HepG2 (cell line): ENCODE measurements around the gene MPV17L2. TPM values are rescaled to one million over a fixed set of nuclear protein-coding genes. Genes with fewer than 3 reads are reported as not detected.
A peak's percentile ranks its signal among the peaks of the same experiment; 100 is the strongest.

ENCODE experiments used
- ATAC-seq: fragments of 200-7000 bp; cut with Tn5 transposase; 3 replicates; pipeline ENCODE4 v1.9.1; 2020; ENCODE audit warnings: mild to moderate bottlenecking, moderate library complexity
- BruUV-seq: library from RNA; stranded (reverse); fragments of 400-500 nt; replicated peaks from 2 replicates; lab custom pipeline; 2021; lab: Mats Ljungman, UMichigan
- CTCF ChIA-PET: fragments of 300-600 bp; formaldehyde crosslinking; extraction: SDS; loops from one replicate; lab custom pipeline; 2021; ENCODE audit warnings: low total read pairs, inconsistent platforms, low intra/inter-chr PET ratio; lab: Yijun Ruan, JAX
- POLR2A ChIA-PET: fragments of 350-600 bp; sonication (Branson Sonifier 250); formaldehyde crosslinking; loops from one replicate; lab custom pipeline; 2020; ENCODE audit warnings: antibody characterized with exemption, inconsistent platforms; lab: Yijun Ruan, JAX
- DNase-seq: peaks from one replicate; pipeline ENCODE4 v3.0.0-alpha.2; 2015; ENCODE audit warnings: low spot score
- FAIRE-seq: peaks from 3 replicates; lab custom pipeline; 2011; peaks lifted over from hg19 to GRCh38; lab: Jason Lieb, UNC
- H2AFZ ChIP-seq: one replicate; pipeline ENCODE4 v1.6.1; 2011; ENCODE audit warnings: low read length, inconsistent platforms
- H3K27ac ChIP-seq: fragments of 300-600 bp; 3 replicates; pipeline ENCODE4 v1.8.0; 2011; ENCODE audit warnings: mixed run types, mild to moderate bottlenecking, mixed read lengths, low read length, inconsistent platforms; ENCODE audit not compliant: insufficient read depth; ENCODE audit errors: extremely low read length
- H3K27me3 ChIP-seq, 2 experiments: fragments of 200-600 bp in 1 of 2; 2 replicates in 1 of 2; 3 replicates in 1 of 2; pipeline versions ENCODE4 v1.6.0 to v1.8.0; 2011; ENCODE audit warnings: low read length in 2 of 2, mild to moderate bottlenecking in 2 of 2, moderate library complexity in 2 of 2, inconsistent platforms in 1 of 2; ENCODE audit not compliant: insufficient read depth in 2 of 2, control insufficient read depth in 1 of 2
- H3K36me3 ChIP-seq, 2 experiments: fragments of 200-600 bp in 1 of 2; replicated peaks in 1 of 2; 2 replicates in 1 of 2; 3 replicates in 1 of 2; pipeline versions ENCODE4 v1.5.1 to v1.8.0; 2011; ENCODE audit warnings: low read length in 2 of 2, inconsistent platforms in 1 of 2; ENCODE audit not compliant: insufficient read depth in 2 of 2, control insufficient read depth in 1 of 2
- H3K4me1 ChIP-seq: 2 replicates; pipeline ENCODE4 v1.5.1; 2012; ENCODE audit warnings: low read length, inconsistent platforms; ENCODE audit not compliant: insufficient read depth
- H3K4me2 ChIP-seq: 2 replicates; pipeline ENCODE4 v1.6.0; 2011; ENCODE audit warnings: low read depth, low read length, inconsistent platforms
- H3K4me3 ChIP-seq, 3 experiments: fragments of 200-600 bp in 1 of 3; sonication (generic), shearing (Covaris generic) in 1 of 3; replicated peaks in 1 of 3; 2 replicates each; pipeline ENCODE4 v1.5.1; 2011 to 2016; ENCODE audit warnings: low read length in 3 of 3, inconsistent platforms in 2 of 3, low read depth in 2 of 3, mild to moderate bottlenecking in 2 of 3, control low read depth in 1 of 3, mixed read lengths in 1 of 3; ENCODE audit not compliant: insufficient read depth in 1 of 3
- H3K79me2 ChIP-seq: one replicate; pipeline ENCODE4 v1.6.1; 2011; ENCODE audit warnings: low read length, inconsistent platforms; ENCODE audit not compliant: insufficient read depth
- H3K9ac ChIP-seq: 2 replicates; pipeline ENCODE4 v1.6.0; 2011; ENCODE audit warnings: mild to moderate bottlenecking, low read depth, low read length, inconsistent platforms; ENCODE audit not compliant: insufficient read depth
- H3K9me3 ChIP-seq: 2 replicates; pipeline ENCODE4 v1.5.1; 2012; ENCODE audit warnings: mild to moderate bottlenecking, low read length
- H4K20me1 ChIP-seq: 2 replicates; pipeline ENCODE4 v1.6.0; 2011; ENCODE audit warnings: inconsistent platforms, mild to moderate bottlenecking, low read length, moderate library complexity; ENCODE audit not compliant: insufficient read depth
- MTF2 ChIP-seq: sonication (generic); formaldehyde crosslinking; IDR thresholded peaks from 2 replicates; pipeline ENCODE4 v1.5.0; 2020; ENCODE audit warnings: missing genetic modification reagents, borderline replicate concordance
- ZMYM2 ChIP-seq: sonication (generic); formaldehyde crosslinking; IDR thresholded peaks from 2 replicates; pipeline ENCODE4 v1.8.0; 2022; ENCODE audit warnings: mild to moderate bottlenecking, missing genetic modification reagents
- ZNF121 ChIP-seq: sonication (generic); formaldehyde crosslinking; IDR thresholded peaks from 2 replicates; pipeline ENCODE4 v1.5.0; 2020; ENCODE audit warnings: mild to moderate bottlenecking, missing genetic modification reagents
- ZNF234 ChIP-seq: sonication (generic); formaldehyde crosslinking; conservative IDR thresholded peaks from 2 replicates; pipeline ENCODE4 v1.5.1; 2020; ENCODE audit warnings: mild to moderate bottlenecking, missing genetic modification reagents
- ZNF619 ChIP-seq: sonication (generic); formaldehyde crosslinking; IDR thresholded peaks from 2 replicates; pipeline ENCODE4 v1.4.0; 2020; ENCODE audit warnings: mild to moderate bottlenecking, missing genetic modification reagents
- ZNF737 ChIP-seq: sonication (generic); formaldehyde crosslinking; IDR thresholded peaks from 2 replicates; pipeline ENCODE4 v1.5.0; 2020; ENCODE audit warnings: missing genetic modification reagents, mild to moderate bottlenecking, borderline replicate concordance
- ZNF891 ChIP-seq: sonication (generic); formaldehyde crosslinking; IDR thresholded peaks from 2 replicates; pipeline ENCODE4 v1.5.0; 2020; ENCODE audit warnings: mild to moderate bottlenecking, missing genetic modification reagents
- WGBS: methylation state at CpG from one replicate; pipeline ENCODE4 v1.1.6; 2017; ENCODE audit warnings: low lambda C conversion rate; 5-methylcytosine and 5-hydroxymethylcytosine counted together
- in situ Hi-C: cut with HindIII; loops from 2 replicates; pipeline ENCODE4 v1.10.0; 2017; ENCODE audit warnings: low pct_unique_long_range_greater_than_20kb; ENCODE audit not compliant: extremely low pct_ligation_motif_present
- intact Hi-C: fragments of 100-400 bp; cut with micrococcal nuclease; formaldehyde crosslinking; loops from one replicate; pipeline ENCODE4 v1.10.0; 2022; ENCODE audit not compliant: unreplicated experiment
- polyA plus RNA-seq, 8 experiments: library from polyadenylated mRNA; depleted of rRNA in 3 of 8; stranded (reverse) in 7 of 8; unstranded in 1 of 8; fragments of >200 nt; fragmentation: Illumina TruSeq in 4 of 8; extraction: Trizol in 4 of 8; gene quantifications; 2 replicates each; pipeline versions ENCODE4 v1.2.1 to v1.2.3, GENCODE V29; 2011 to 2016; ENCODE audit warnings: low read depth in 4 of 8, missing spikeins in 1 of 8, mixed read lengths in 1 of 8; ENCODE audit not compliant: insufficient read depth in 1 of 8
- total RNA-seq, 5 experiments: library from RNA; depleted of rRNA; stranded (reverse); fragments of >200 nt; fragmentation: Illumina TruSeq; extraction: Trizol; gene quantifications; 2 replicates each; pipeline ENCODE4 v1.2.3, GENCODE V29; 2016; ENCODE audit warnings: low read depth in 1 of 5

Gene MPV17L2
- total and polyA plus RNA-seq, 2 of the 13 experiments (the other 11 are each of a cell fraction or from before 2014, with no cell fraction given), result 13.6 to 16.7 TPM

GRCh38 chr19:18185538-18185937 is 7.5 kb upstream of the MPV17L2 start (continued):
- TF ChIP-seq MTF2 (CRISPR knock-in tag), result no peak
- no peak for TF ChIP-seq ZNF234

- Histone ChIP-seq H3K4me3 (peak overlapping the region in 2 of 3 experiments; percentile 8 to 54; a peak in 3 of 6 replicates), H2AFZ (no peak overlapping the region), H4K20me1 (no peaks in the 10 kb centered on the region)
- FAIRE-seq, result no peak
- CTCF ChIA-PET, result no interaction called here
- TF ChIP-seq ZMYM2 (CRISPR knock-in tag) (0 out of 2 replicates have a peak, but pooled peaks have one; percentile 6), ZNF121 (CRISPR knock-in tag) (peak; percentile 93), ZNF891 (no peak)
- TF ChIP-seq, all 625 proteins: peak for 2
- Histone ChIP-seq H3K4me2 (peak overlapping the region; percentile 66), H3K36me3 (no peaks in the 10 kb centered on the region; a peak in 1 of 5 replicates), H3K9me3 (no peaks in the 10 kb centered on the region), H3K4me1 (peaks cover 45% of the 10 kb centered on the region), H3K9ac (no peak overlapping the region), H3K27ac (no peak overlapping the region), H3K79me2 (peaks cover 7% of the 10 kb centered on the region), H3K27me3 (no peaks in the 10 kb centered on the region; a peak in 1 of 5 replicates)
- DNase-seq, result no peak
- BruUV-seq, result no TSS peak
- no peak for ATAC-seq
- POLR2A ChIA-PET, result interaction anchor here (0.7 to 1.4 kb wide), 2 partner anchors 34 to 194 kb away, joined by 3 read pairs; no protein-coding TSS in a partner anchor
- in situ Hi-C loops (no loop called here), intact Hi-C loops (no loop called here)
- 16% methylated on average over 4 of the region's 4 CpGs for WGBS
Observed at GRCh38 chr19:18190278-18190677, 2.7 kb upstream of the MPV17L2 start.

GRCh38 chr19:18191640-18192062 is 1.4 kb upstream of the MPV17L2 start:
- ATAC-seq (no peak), FAIRE-seq (no peak), DNase-seq (no peak)
- Histone ChIP-seq H3K4me2 (peak overlapping the region; percentile 91), H3K4me1 (peaks cover 37% of the 10 kb centered on the region), H3K79me2 (peaks cover 7% of the 10 kb centered on the region), H2AFZ (no peak overlapping the region), H3K36me3 (peaks cover 2 to 8% of the 10 kb centered on the region in 2 experiments; a peak in 2 of 5 replicates), H3K27me3 (no peaks in the 10 kb centered on the region; a peak in 1 of 5 replicates), H3K9me3 (no peaks in the 10 kb centered on the region), H3K27ac (peak overlapping the region; percentile 25), H3K9ac (peak overlapping the region; percentile 59), H4K20me1 (no peaks in the 10 kb centered on the region), H3K4me3 (peak overlapping the region; percentile 64 to 73 (median 70))
- CTCF ChIA-PET, result no interaction called here
- in situ Hi-C loops, result no loop called here
- intact Hi-C loops, result no loop called here
- TF ChIP-seq ZNF737 (no peak), ZNF619 (CRISPR knock-in tag) (no peak)
- POLR2A ChIA-PET, result interaction anchor here (0.7 to 2.7 kb wide), 11 partner anchors 13 to 173 kb away, joined by 3 to 27 read pairs (median 4); partner anchors contain the start of genes IQCN, PIK3R2 and RAB3A
- BruUV-seq, result no TSS peak
- 44% methylated on average over 5 of the region's 5 CpGs for WGBS
